ENCODE measurements around the gene C20orf144.
"Not testable (repeated sequence)": the region's sequence is repeated elsewhere in the genome, so short reads cannot be mapped to it uniquely, and the experiment has no call there.

The C20orf144 gene

GRCh38 chr20:33697129-33697528 lies 35.0 kb downstream of the C20orf144 start:
- no peak for DNase-seq (ENCODE audit: low spot score)

- DNase-seq (ENCODE audit: low spot score) = not testable (repeated sequence)
Observed at GRCh38 chr20:33698966-33699365, 36.8 kb downstream of the C20orf144 start.

- not testable (repeated sequence) for DNase-seq (ENCODE audit: low spot score)
Observed at GRCh38 chr20:33700696-33701441, 38.7 kb downstream of the C20orf144 start.

- DNase-seq (ENCODE audit: low spot score) = no peak
Observed at GRCh38 chr20:33701629-33702450, 39.7 kb downstream of the C20orf144 start.

GRCh38 chr20:33702861-33703260 lies 40.7 kb downstream of the C20orf144 start:
- DNase-seq (ENCODE audit: low spot score) = no peak

- no peak for DNase-seq (ENCODE audit: low spot score)
Observed at GRCh38 chr20:33703498-33704137, 41.5 kb downstream of the C20orf144 start.

- no peak for DNase-seq (ENCODE audit: low spot score)
Observed at GRCh38 chr20:33704197-33704924, 42.2 kb downstream of the C20orf144 start.

GRCh38 chr20:33707668-33708067 lies 45.5 kb downstream of the C20orf144 start:
- no peak for DNase-seq (ENCODE audit: low spot score)

GRCh38 chr20:33709398-33709797 lies 47.3 kb downstream of the C20orf144 start:
- DNase-seq (ENCODE audit: low spot score) = no peak

GRCh38 chr20:33709905-33710541 lies 47.9 kb downstream of the C20orf144 start:
- no peak for DNase-seq (ENCODE audit: low spot score)

- DNase-seq (ENCODE audit: low spot score) = no peak
Observed at GRCh38 chr20:33710681-33711445, 48.7 kb downstream of the C20orf144 start.

GRCh38 chr20:33711446-33711738 lies 49.3 kb downstream of the C20orf144 start:
- no peak for DNase-seq (ENCODE audit: low spot score)

All from HuH-7.5 (cell line).